LoVo (cell line): Measurements from ENCODE around the gene SPAG9.
"Not testable (repeated sequence)": the region's sequence is repeated elsewhere in the genome, so short reads cannot be mapped to it uniquely, and the experiment has no call there.

Source experiments
- DNase-seq: peaks from one replicate; pipeline ENCODE4 v3.0.0-alpha.2; 2016; ENCODE audit warnings: low spot score

SPAG9 gene

DNA sequence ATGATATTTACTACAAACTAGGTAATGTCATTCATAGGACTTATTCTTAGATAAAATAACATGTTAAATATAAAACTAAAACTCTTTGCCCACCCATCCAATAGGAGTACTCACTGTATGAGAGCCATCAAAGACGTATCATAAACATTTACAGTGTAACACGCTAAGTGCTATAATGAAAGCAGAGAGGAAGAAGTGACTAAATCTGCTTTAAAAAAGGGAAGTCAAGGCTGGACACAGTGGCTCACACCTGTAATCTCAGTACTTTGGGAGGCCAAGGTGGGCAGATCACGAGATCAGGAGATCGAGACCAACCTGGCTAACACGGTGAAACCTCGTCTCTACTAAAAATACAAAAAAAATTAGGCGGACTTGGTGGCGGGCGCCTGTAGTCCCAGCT, 32.4 kb downstream of the SPAG9 start:
- DNase-seq: no peak

DNA sequence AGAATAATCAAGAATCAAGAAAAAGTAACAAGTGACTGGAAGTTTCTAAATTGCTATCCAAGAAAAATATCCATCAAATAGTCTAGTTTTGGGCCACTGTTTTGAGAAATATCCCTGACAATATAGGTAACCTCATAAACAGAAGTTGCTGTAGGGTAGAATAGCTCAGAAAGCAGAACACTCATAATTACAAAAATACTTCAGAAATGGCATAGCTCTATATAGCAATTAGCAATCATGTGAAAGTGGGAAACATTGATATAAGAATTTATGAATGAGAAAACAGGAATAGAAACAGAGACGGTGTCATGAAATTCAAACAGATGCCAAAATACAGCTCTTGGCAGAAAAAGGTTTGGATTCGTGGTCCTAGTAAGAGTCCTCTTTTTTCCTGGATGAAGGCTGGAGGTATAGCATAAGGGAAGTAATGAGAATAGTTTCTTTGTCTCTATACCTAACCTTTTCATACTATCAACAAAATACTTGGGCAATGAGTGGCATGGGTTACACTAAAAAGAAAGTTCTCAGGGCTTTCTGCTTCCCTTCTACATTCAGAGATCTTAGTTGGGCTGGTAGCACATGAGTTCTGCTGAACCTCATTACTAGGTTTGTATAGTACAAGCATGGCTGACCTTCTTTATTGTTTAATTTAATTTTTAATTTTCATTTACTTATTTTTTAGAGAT, 33.5 kb downstream of the SPAG9 start:
- DNase-seq: no peak

DNA sequence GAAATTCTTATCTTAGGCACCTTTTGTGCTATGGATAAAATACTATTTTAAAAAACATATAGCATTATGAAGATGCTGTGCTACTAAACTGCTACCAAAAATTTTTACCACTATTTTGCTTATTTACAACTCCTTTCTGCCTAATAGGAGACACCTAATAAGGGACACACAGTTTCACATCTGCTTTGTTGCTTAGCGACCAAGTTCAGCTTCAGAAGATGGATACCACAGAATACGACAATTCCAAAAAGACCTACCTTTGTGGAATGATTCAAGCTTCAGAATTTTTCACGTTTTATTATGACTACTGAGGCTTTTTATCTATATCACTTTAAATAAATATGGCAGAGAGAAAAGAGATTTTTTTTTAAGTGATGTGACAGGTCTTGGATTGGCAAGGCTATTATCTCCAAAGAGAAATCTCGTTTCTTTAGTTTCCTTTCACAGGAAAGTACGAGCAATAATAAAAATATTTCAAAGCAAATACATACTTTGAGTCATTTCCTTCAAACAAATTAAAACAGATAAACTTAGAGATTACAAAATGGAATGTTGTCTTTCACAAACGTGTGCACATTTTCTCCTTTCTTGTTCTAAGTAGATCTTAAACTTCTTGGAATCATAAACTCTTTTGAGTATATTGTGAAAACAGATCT, 35.4 kb downstream of the SPAG9 start:
- DNase-seq: peak; percentile 9

DNA sequence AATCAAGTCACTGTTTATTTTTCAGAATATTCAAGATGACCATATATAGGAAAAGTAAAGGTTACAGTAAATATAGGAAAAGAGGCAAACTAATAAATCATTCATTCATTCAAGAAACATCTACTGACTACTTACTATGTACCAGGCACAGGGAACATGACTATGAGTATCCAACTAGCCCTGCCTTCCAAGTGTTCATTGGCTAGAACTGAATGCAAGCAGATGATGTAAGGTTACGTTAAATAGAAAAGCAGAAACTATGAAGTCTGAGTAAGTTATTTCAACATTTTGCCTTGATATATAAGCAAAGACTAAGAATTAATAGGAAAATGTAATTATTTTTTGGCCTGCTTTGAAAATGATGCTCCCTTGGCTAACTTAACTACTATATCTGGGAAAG, 36.7 kb downstream of the SPAG9 start:
- DNase-seq: no peak

- DNase-seq: not testable (repeated sequence)
Measured at GRCh38 chr17:51083364-51083763, 37.3 kb downstream of the SPAG9 start.

DNA sequence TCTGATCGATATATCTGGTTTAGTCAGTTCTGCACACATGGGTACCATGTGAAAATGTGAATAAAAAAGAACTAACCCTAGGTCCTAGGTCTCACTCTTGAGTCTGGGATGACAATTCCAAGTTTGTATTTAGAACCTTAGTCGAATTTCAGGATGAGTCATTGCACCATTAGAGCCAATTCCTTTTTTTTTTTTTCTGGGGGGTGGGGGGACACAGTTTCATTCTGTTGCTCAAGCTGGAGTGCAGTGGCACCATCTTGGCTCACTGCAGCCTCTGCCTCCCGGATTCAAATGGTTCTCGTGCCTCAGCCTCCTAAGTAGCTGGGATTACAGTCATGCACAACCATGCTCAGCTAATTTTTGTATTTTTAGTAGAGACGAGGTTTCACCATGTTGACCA, 41.6 kb downstream of the SPAG9 start:
- no peak for DNase-seq

- no peak for DNase-seq
Measured at GRCh38 chr17:51078009-51078592, 42.6 kb downstream of the SPAG9 start.

GRCh38 chr17:51076821-51077220, 43.8 kb downstream of the SPAG9 start:
- DNase-seq: no peak

GRCh38 chr17:51071556-51071955, 49.1 kb downstream of the SPAG9 start:
- no peak for DNase-seq

DNA sequence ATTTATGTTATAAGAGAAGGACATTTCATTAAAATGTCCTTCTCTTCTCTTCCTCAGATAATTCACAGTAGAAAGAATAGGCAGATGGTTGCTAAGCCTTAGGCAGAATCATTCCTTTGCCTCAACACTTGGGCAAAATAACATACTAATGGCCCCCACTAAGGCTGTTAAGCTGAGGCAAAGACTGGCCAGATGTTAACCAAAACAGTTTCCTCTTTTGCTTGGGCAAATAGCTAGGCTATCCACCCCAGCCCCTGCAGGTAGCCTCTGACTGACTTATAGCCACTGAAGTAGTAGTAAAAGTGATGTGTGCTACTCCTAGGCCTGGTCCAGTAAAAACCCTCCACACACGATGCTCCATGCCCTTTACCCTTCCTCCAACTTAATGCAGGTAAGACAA, 55.2 kb downstream of the SPAG9 start:
- no peak for DNase-seq

GRCh38 chr17:51064061-51064735, 56.5 kb downstream of the SPAG9 start:
- DNase-seq: peak; percentile 12

GRCh38 chr17:51060396-51060795, 60.3 kb downstream of the SPAG9 start:
- peak; percentile 28 for DNase-seq

- no peak for DNase-seq
Measured at GRCh38 chr17:51059781-51060180, 60.9 kb downstream of the SPAG9 start.

- no peak for DNase-seq
Measured at GRCh38 chr17:51057534-51057933, 63.1 kb downstream of the SPAG9 start.

DNA sequence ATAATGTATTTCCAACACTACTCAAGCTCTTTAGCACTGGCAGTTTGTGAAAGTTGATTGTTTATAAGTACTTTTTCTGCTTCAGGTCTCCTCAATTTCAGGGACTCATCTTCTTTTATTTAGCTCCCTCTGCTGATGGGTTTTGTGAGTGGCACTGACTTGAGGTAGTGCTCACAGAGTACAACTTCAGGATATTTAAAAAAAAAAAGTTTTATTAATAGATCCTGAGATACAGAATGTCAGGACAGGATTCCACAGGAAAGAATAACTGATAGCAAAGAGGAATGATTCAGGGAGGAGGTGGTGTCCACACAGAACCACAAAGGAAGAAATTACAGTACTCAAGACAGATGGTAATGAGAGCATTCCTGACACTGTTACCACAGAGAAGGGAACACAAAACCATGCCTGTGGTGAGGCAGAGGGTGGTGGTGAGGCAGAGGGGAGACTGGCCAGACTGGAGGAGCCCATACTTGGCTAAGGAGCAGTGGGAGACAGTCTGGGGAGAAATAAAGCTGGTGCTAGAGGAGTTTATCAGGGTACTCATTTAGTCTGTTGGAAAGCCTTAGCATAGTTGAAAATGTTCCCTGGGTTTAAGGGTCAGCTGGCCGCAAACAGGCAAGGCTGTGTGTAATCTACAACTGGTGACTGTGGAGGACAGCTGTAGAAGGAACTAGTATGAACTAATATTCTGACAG, 63.7 kb downstream of the SPAG9 start:
- DNase-seq: peak; percentile 46

DNA sequence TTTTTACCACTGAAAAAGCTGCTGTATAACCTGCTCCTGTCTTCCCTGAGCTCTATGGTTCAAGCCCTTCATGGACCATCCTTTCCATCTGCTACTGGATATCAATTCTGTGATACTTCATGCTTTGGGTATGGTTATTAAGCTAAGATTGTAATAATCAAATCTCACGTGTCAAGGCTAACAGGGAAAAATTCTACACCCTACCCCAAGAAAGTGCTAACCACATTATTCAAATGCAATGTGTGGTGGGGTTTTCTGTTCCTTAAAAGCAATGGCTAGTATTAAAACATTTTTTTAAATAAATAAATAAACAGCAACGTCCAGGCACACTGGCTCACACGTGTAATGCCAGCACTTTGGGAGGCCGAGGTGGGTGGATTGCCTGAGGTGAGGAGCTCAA, 65.9 kb downstream of the SPAG9 start:
- DNase-seq: no peak

GRCh38 chr17:51052235-51052634, 68.4 kb downstream of the SPAG9 start:
- DNase-seq: no peak

DNA sequence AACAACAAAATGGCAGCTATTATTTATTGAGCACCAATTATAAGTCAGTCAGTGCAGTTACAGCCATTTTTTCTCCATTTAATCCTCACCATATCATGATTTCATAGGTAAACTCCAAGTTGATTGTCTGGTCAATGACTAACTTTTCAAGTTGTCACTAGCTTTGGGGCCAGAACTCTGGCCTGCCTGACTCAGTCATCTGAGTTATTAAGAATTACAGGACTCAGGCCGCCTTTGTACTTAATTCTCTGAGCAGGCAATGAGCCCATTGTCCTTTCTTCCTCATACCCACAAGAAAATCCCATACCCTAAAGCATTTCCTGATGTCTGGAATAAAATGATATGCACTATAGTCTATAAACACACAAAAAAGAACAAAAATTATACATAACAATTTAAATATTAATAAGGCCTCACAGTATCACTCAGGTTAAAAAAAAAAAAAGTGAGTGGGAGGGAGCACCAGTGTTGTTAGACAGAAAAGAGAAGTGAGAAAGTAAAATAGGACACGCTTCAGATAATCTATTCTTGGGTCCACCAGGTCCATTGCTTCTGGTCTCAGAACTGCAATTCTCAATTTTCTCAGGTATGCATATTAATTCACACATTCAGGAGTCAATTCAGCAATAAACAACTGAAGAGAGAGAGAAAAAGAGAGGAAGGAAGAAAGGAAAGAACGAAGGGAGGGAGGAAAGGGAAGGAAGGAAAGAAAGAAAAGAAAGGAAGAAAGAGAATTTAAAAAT, 70.2 kb downstream of the SPAG9 start:
- no peak for DNase-seq

DNA sequence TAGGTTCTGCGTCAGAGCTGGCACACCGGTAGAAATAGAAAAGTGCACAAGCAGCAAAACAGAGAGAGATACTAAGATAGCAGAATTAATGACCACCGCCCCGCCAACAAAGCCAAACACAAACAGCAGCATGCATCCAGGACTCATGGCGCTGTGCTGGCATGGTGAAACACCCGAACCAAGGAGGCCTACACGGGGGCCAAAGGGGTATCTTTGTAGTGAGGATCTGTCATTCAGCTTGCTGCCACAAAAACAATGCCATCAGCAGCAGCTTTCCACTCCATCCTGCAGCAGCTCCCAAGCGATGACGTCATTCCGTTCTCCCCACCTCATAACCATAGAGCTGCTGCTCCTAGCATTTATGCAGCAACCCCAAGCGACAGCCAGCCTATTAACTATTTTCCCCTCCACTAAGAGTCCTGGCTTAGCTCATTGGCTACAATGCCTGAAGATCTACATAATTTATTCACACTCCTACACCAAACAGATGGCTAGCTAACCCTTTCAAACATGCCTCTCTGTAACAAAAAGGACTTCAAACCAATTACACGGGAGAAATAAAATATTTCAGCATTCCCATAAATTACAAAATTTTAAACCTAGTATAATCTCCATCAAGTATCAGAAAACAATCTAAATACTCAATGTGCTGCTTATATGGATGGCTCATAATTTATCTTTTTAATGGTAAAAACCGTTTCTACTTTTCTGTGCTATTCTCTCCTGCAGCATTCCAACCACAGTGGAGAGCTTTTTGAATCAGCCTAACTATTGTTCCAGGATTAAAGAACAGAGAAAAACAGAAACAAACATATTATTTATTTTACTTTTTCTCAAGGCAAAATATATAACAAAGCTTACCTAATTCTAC, 73.9 kb downstream of the SPAG9 start:
- DNase-seq: no peak

- no peak for DNase-seq
Measured at GRCh38 chr17:51046046-51046445, 74.6 kb downstream of the SPAG9 start.

GRCh38 chr17:51045621-51046020, 75.0 kb downstream of the SPAG9 start:
- DNase-seq: no peak
